GM13976 (cell line): ENCODE data around the gene DPP3.

Experiments
- DNase-seq: peaks from one replicate; pipeline ENCODE4 v3.0.0; 2012; ENCODE audit warnings: low spot score
- CTCF ChIP-seq: IDR thresholded peaks from 2 replicates; pipeline ENCODE4 v1.5.1; 2012; ENCODE audit warnings: borderline replicate concordance, mild to moderate bottlenecking; ENCODE audit not compliant: insufficient read depth; ENCODE audit errors: extremely low read depth, missing control alignments, control extremely low read depth
- in situ Hi-C: fragments of 300-500 bp; cut with MboI; formaldehyde crosslinking; loops from one replicate; pipeline ENCODE4 v1.12.0; 2022; ENCODE audit warnings: low sequenced_read_pairs, mixed read lengths, inconsistent platforms; ENCODE audit not compliant: unreplicated experiment

Gene DPP3

GRCh38 chr11:66484806-66485380, 4.7 kb downstream of the DPP3 start:
- no peak for DNase-seq
- in situ Hi-C loops = no loop called here
- no peak for TF ChIP-seq CTCF

GRCh38 chr11:66488957-66489356, 8.7 kb downstream of the DPP3 start:
- no peak for TF ChIP-seq CTCF
- in situ Hi-C loops = no loop called here

GRCh38 chr11:66489636-66490035, 9.4 kb downstream of the DPP3 start:
- TF ChIP-seq CTCF = no peak
- in situ Hi-C loops = no loop called here
- no peak for DNase-seq

More at GRCh38 chr11:66488957-66489356, 8.7 kb downstream of the DPP3 start:
- DNase-seq = no peak

GRCh38 chr11:66491315-66491935, 11.2 kb downstream of the DPP3 start:
- in situ Hi-C loops = no loop called here
- no peak for TF ChIP-seq CTCF
- DNase-seq = no peak

- TF ChIP-seq CTCF = no peak
- DNase-seq = no peak
- in situ Hi-C loops = no loop called here
These were observed 12.1 kb downstream of the DPP3 start for GRCh38 chr11:66492161-66492865.

- DNase-seq = no peak
- in situ Hi-C loops = no loop called here
- TF ChIP-seq CTCF = no peak
These were observed 12.9 kb downstream of the DPP3 start for GRCh38 chr11:66493130-66493529.
